Neural progenitor cell (in vitro differentiated cells): ENCODE results near the gene RAMACL. TPM values are rescaled to one million over a fixed set of nuclear protein-coding genes. Genes with fewer than 3 reads are reported as not detected.

Source experiments
- DNase-seq: peaks from one replicate; pipeline ENCODE4 v3.0.0-alpha.2; 2016; ENCODE audit warnings: low spot score
- H2AFZ ChIP-seq: fragments of 200-600 bp; sonication (generic); replicated peaks from 2 replicates; pipeline ENCODE4 v1.6.1; 2016; ENCODE audit warnings: antibody characterized with exemption
- H3F3A ChIP-seq: fragments of 200-600 bp; sonication (generic); 2 replicates; pipeline ENCODE4 v1.6.1; 2016; ENCODE audit warnings: antibody characterized with exemption, low read depth
- H3K27ac ChIP-seq: fragments of 200-600 bp; sonication (generic); 2 replicates; pipeline ENCODE4 v1.5.1; 2016; ENCODE audit warnings: mild to moderate bottlenecking
- H3K27me3 ChIP-seq: fragments of 200-600 bp; sonication (generic); 2 replicates; pipeline ENCODE4 v1.6.1; 2016; ENCODE audit warnings: mild to moderate bottlenecking, moderate library complexity
- H3K36me3 ChIP-seq: fragments of 200-600 bp; sonication (generic); 2 replicates; pipeline ENCODE4 v1.5.1; 2016
- H3K4me1 ChIP-seq: fragments of 200-600 bp; sonication (generic); 2 replicates; pipeline ENCODE4 v1.6.1; 2016; ENCODE audit warnings: mixed run types
- H3K4me2 ChIP-seq: fragments of 200-600 bp; sonication (generic); 2 replicates; pipeline ENCODE4 v1.6.1; 2016
- H3K4me3 ChIP-seq: fragments of 200-600 bp; sonication (generic); 2 replicates; pipeline ENCODE4 v1.5.1; 2016
- H3K79me2 ChIP-seq: fragments of 200-600 bp; sonication (generic); 2 replicates; pipeline ENCODE4 v1.6.1; 2016; ENCODE audit warnings: low read depth
- H3K9ac ChIP-seq: fragments of 200-600 bp; sonication (generic); 2 replicates; pipeline ENCODE4 v1.6.1; 2016
- H3K9me3 ChIP-seq: fragments of 200-600 bp; sonication (generic); 2 replicates; pipeline ENCODE4 v1.5.1; 2016; ENCODE audit warnings: low read depth
- H4K20me1 ChIP-seq: fragments of 200-600 bp; sonication (generic); 2 replicates; pipeline ENCODE4 v1.6.1; 2016; ENCODE audit warnings: low read depth
- H3K27ac Mint-ChIP-seq: 3 replicates; pipeline ENCODE4 v1.8.0; 2021; ENCODE audit warnings: mixed read lengths
- H3K27me3 Mint-ChIP-seq: 2 replicates; pipeline ENCODE4 v1.8.0; 2022; ENCODE audit warnings: low read depth, mild to moderate bottlenecking, inconsistent platforms, moderate library complexity, mixed read lengths; ENCODE audit not compliant: insufficient read depth
- H3K36me3 Mint-ChIP-seq: 3 replicates; pipeline ENCODE4 v1.8.0; 2021; ENCODE audit warnings: mixed read lengths
- H3K4me1 Mint-ChIP-seq: 3 replicates; pipeline ENCODE4 v1.8.0; 2021; ENCODE audit warnings: mixed read lengths
- H3K4me3 Mint-ChIP-seq: 3 replicates; pipeline ENCODE4 v1.8.0; 2021; ENCODE audit warnings: mild to moderate bottlenecking, moderate library complexity, mixed read lengths
- H3K9me3 Mint-ChIP-seq: 3 replicates; pipeline ENCODE4 v1.8.0; 2020; ENCODE audit warnings: mixed read lengths
- CTCF ChIP-seq: fragments of 200-600 bp; sonication (generic); IDR thresholded peaks from 2 replicates; pipeline ENCODE4 v1.5.1; 2017; ENCODE audit warnings: antibody characterized with exemption, mild to moderate bottlenecking
- EZH2 ChIP-seq: fragments of 200-600 bp; sonication (generic); IDR thresholded peaks from 2 replicates; pipeline ENCODE4 v1.6.1; 2017; ENCODE audit warnings: antibody characterized with exemption, mild to moderate bottlenecking, moderate library complexity
- EZH2phosphoT487 ChIP-seq: fragments of 200-600 bp; sonication (generic); IDR thresholded peaks from 2 replicates; pipeline ENCODE4 v1.6.1; 2017; ENCODE audit warnings: antibody characterized with exemption
- total RNA-seq: library from RNA; depleted of rRNA; stranded (reverse); fragments of >200 nt; gene quantifications from 2 replicates; pipeline ENCODE4 v1.2.3, GENCODE V29; 2015; ENCODE audit warnings: low replicate concordance

RAMACL gene
- total RNA-seq, 1 donor from 2014 or later, result 0.19 TPM

- Mint-ChIP-seq H3K27ac (no peak overlapping the region), H3K27me3 (no peaks in the 10 kb centered on the region), H3K9me3 (peaks cover 25% of the 10 kb centered on the region), H3K4me1 (peaks cover 32% of the 10 kb centered on the region), H3K4me3 (no peak overlapping the region), H3K36me3 (peaks cover 23% of the 10 kb centered on the region)
- Histone ChIP-seq H3K79me2 (no peaks in the 10 kb centered on the region), H4K20me1 (peaks cover 21% of the 10 kb centered on the region), H3K36me3 (no peaks in the 10 kb centered on the region), H3K4me1 (peaks cover 35% of the 10 kb centered on the region), H3K4me2 (no peak overlapping the region), H2AFZ (no peak overlapping the region), H3F3A (peaks cover 3% of the 10 kb centered on the region), H3K4me3 (no peak overlapping the region), H3K27me3 (no peaks in the 10 kb centered on the region), H3K27ac (no peak overlapping the region), H3K9me3 (no peaks in the 10 kb centered on the region), H3K9ac (no peak overlapping the region)
- no peak for DNase-seq
- no peak for TF ChIP-seq EZH2phosphoT487
- no peak for TF ChIP-seq CTCF
- no peak for TF ChIP-seq EZH2
Observed at GRCh38 chr6:166556336-166556735, 30.1 kb downstream of the RAMACL start.

- Histone ChIP-seq H3K9me3 (no peaks in the 10 kb centered on the region), H3K4me1 (peaks cover 39% of the 10 kb centered on the region), H3K27me3 (no peaks in the 10 kb centered on the region), H2AFZ (no peak overlapping the region), H3K27ac (no peak overlapping the region), H4K20me1 (peaks cover 23% of the 10 kb centered on the region), H3K79me2 (no peaks in the 10 kb centered on the region), H3K4me2 (no peak overlapping the region), H3F3A (peaks cover 3% of the 10 kb centered on the region), H3K9ac (no peak overlapping the region), H3K36me3 (no peaks in the 10 kb centered on the region), H3K4me3 (no peak overlapping the region)
- no peak for TF ChIP-seq EZH2
- no peak for TF ChIP-seq EZH2phosphoT487
- no peak for TF ChIP-seq CTCF
- Mint-ChIP-seq H3K4me1 (peaks cover 35% of the 10 kb centered on the region), H3K9me3 (peaks cover 24% of the 10 kb centered on the region), H3K27me3 (no peaks in the 10 kb centered on the region), H3K4me3 (no peak overlapping the region), H3K36me3 (peaks cover 21% of the 10 kb centered on the region), H3K27ac (peak overlapping the region; percentile 34)
- no peak for DNase-seq
Observed at GRCh38 chr6:166555086-166555485, 31.4 kb downstream of the RAMACL start.

GRCh38 chr6:166554316-166554715 lies 32.2 kb downstream of the RAMACL start:
- no peaks in the 10 kb centered on the region for H3K79me2 ChIP-seq
- no peak overlapping the region for H3K4me3 Mint-ChIP-seq
- no peaks in the 10 kb centered on the region for H3K9me3 ChIP-seq
- no peak overlapping the region for H3K27ac ChIP-seq
- H3K36me3 ChIP-seq, result no peaks in the 10 kb centered on the region
- no peak overlapping the region for H3K4me3 ChIP-seq
- no peak overlapping the region for H3K4me2 ChIP-seq
- no peaks in the 10 kb centered on the region for H3K27me3 Mint-ChIP-seq
- peaks cover 39% of the 10 kb centered on the region for H3K4me1 ChIP-seq
- peak; percentile 10 for DNase-seq
- no peak for TF ChIP-seq EZH2
- no peak for TF ChIP-seq CTCF
- no peaks in the 10 kb centered on the region for H3K27me3 ChIP-seq
- H3K4me1 Mint-ChIP-seq, result peaks cover 35% of the 10 kb centered on the region
- H4K20me1 ChIP-seq, result peaks cover 23% of the 10 kb centered on the region
- H3K9ac ChIP-seq, result no peak overlapping the region
- no peak overlapping the region for H3K27ac Mint-ChIP-seq
- H3K9me3 Mint-ChIP-seq, result peaks cover 24% of the 10 kb centered on the region
- no peak overlapping the region for H2AFZ ChIP-seq
- H3F3A ChIP-seq, result peaks cover 3% of the 10 kb centered on the region
- peaks cover 23% of the 10 kb centered on the region for H3K36me3 Mint-ChIP-seq
